ENCODE measurements around the gene LACTBL1. TPM values are rescaled to one million over a fixed set of nuclear protein-coding genes. Genes with fewer than 3 reads are reported as not detected.
"Not testable (repeated sequence)": the region's sequence is repeated elsewhere in the genome, so short reads cannot be mapped to it uniquely, and the experiment has no call there.

LACTBL1 gene
- total RNA-seq, 1 donor = not detected

- no peak overlapping the region for H3K27ac ChIP-seq (ENCODE audit: low read depth, low read length)
- no peaks in the 10 kb centered on the region for H3K79me2 ChIP-seq (ENCODE audit: insufficient read depth, low read length)
- TF ChIP-seq, protein P1, sequence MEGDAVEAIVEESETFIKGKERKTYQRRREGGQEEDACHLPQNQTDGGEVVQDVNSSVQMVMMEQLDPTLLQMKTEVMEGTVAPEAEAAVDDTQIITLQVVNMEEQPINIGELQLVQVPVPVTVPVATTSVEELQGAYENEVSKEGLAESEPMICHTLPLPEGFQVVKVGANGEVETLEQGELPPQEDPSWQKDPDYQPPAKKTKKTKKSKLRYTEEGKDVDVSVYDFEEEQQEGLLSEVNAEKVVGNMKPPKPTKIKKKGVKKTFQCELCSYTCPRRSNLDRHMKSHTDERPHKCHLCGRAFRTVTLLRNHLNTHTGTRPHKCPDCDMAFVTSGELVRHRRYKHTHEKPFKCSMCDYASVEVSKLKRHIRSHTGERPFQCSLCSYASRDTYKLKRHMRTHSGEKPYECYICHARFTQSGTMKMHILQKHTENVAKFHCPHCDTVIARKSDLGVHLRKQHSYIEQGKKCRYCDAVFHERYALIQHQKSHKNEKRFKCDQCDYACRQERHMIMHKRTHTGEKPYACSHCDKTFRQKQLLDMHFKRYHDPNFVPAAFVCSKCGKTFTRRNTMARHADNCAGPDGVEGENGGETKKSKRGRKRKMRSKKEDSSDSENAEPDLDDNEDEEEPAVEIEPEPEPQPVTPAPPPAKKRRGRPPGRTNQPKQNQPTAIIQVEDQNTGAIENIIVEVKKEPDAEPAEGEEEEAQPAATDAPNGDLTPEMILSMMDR (IDR thresholded peaks at IDR 0.05; ENCODE audit: extremely low read depth, low read depth, low read length) = no peak
These were observed 23.1 kb upstream of the LACTBL1 start for GRCh38 chr1:22995774-22996173.

DNA sequence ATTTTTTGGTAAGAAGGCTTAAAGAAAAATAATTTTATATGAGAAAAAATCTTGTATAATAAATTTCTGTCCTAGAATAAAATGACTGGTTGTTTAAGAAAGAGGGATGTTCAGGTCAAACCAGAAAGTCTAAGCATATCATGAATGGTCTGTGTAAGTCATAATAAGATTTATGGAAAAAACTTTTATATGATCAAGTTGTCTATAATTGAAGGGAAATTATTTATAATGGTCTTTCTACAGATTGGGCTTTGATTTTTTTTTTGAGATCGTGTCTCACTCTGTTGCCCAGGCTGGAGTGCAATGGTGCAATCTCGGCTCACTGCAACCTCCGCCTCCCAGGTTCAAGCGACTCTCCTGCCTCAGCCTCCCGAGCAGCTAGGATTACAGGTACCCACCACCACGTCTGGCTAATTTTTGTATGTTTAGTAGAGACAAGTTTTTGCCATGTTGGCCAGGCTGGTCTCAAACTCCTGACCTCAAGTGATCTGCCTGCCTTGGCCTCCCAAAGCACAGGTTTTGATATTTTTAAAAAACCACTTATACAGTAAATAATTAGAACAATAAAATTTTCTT, 20.6 kb upstream of the LACTBL1 start:
- H3K79me2 ChIP-seq (ENCODE audit: insufficient read depth, low read length); DNase-seq (ENCODE audit: insufficient read length, low spot score, missing footprints); H3K27me3 ChIP-seq (ENCODE audit: insufficient read depth, low read length); H2AFZ ChIP-seq (ENCODE audit: low read length); H3K9me3 ChIP-seq (ENCODE audit: low read depth, low read length); H3K4me2 ChIP-seq (ENCODE audit: insufficient read depth, low read length); H3K36me3 ChIP-seq (ENCODE audit: insufficient read depth, low read length); H3K4me3 ChIP-seq (ENCODE audit: insufficient read depth, low read length); H3K4me1 ChIP-seq (ENCODE audit: insufficient read depth, low read length); H3K27ac ChIP-seq (ENCODE audit: low read depth, low read length); H4K20me1 ChIP-seq (ENCODE audit: insufficient read depth, low read length): not testable (repeated sequence)

More at GRCh38 chr1:22995774-22996173, 23.1 kb upstream of the LACTBL1 start:
- Histone ChIP-seq H3K4me2 (ENCODE audit: insufficient read depth, low read length) (no peak overlapping the region), H3K36me3 (ENCODE audit: insufficient read depth, low read length) (no peaks in the 10 kb centered on the region), H3K4me1 (ENCODE audit: insufficient read depth, low read length) (no peaks in the 10 kb centered on the region), H3K27me3 (ENCODE audit: insufficient read depth, low read length) (no peaks in the 10 kb centered on the region), H3K4me3 (ENCODE audit: insufficient read depth, low read length) (no peak overlapping the region), H2AFZ (ENCODE audit: low read length) (no peak overlapping the region), H3K9me3 (ENCODE audit: low read depth, low read length) (no peaks in the 10 kb centered on the region), H4K20me1 (ENCODE audit: insufficient read depth, low read length) (no peaks in the 10 kb centered on the region)
- DNase-seq (ENCODE audit: insufficient read length, low spot score, missing footprints) = no peak

DNA sequence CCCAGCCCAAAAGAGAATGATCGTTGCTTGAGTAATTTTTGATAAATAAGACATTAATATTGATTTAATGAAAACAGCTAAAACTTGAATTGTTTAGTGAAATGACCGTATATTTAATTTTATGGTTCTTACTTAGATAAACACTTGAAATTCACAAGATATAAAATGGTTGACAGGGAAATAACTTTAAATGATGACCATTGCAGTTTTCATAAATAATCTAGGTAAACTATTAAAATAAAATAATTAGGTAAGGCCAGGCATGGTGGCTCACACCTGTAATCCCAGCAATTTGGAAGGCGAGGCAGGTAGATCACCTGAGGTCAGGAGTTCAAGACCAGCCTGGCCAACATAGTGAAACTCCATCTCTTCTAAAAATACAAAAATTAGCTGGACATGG, 19.7 kb upstream of the LACTBL1 start:
- not testable (repeated sequence) for H3K79me2 ChIP-seq (ENCODE audit: insufficient read depth, low read length); H3K36me3 ChIP-seq (ENCODE audit: insufficient read depth, low read length); H3K4me2 ChIP-seq (ENCODE audit: insufficient read depth, low read length); H3K27ac ChIP-seq (ENCODE audit: low read depth, low read length); H4K20me1 ChIP-seq (ENCODE audit: insufficient read depth, low read length); DNase-seq (ENCODE audit: insufficient read length, low spot score, missing footprints); H3K4me3 ChIP-seq (ENCODE audit: insufficient read depth, low read length); H3K4me1 ChIP-seq (ENCODE audit: insufficient read depth, low read length); H2AFZ ChIP-seq (ENCODE audit: low read length); H3K9me3 ChIP-seq (ENCODE audit: low read depth, low read length); H3K27me3 ChIP-seq (ENCODE audit: insufficient read depth, low read length)

GRCh38 chr1:22983944-22984343, 11.3 kb upstream of the LACTBL1 start:
- H2AFZ ChIP-seq (ENCODE audit: low read length) = no peak overlapping the region
- H3K36me3 ChIP-seq (ENCODE audit: insufficient read depth, low read length) = no peaks in the 10 kb centered on the region
- TF ChIP-seq, protein P1 (IDR thresholded peaks at IDR 0.05; ENCODE audit: extremely low read depth, low read depth, low read length) = no peak
- H3K9me3 ChIP-seq (ENCODE audit: low read depth, low read length) = no peaks in the 10 kb centered on the region
- H3K27me3 ChIP-seq (ENCODE audit: insufficient read depth, low read length) = peaks cover 3% of the 10 kb centered on the region
- H3K27ac ChIP-seq (ENCODE audit: low read depth, low read length) = no peak overlapping the region
- H3K4me1 ChIP-seq (ENCODE audit: insufficient read depth, low read length) = no peaks in the 10 kb centered on the region
- DNase-seq (ENCODE audit: insufficient read length, low spot score, missing footprints) = no peak
- no peaks in the 10 kb centered on the region for H3K79me2 ChIP-seq (ENCODE audit: insufficient read depth, low read length)
- no peaks in the 10 kb centered on the region for H4K20me1 ChIP-seq (ENCODE audit: insufficient read depth, low read length)
- H3K4me3 ChIP-seq (ENCODE audit: insufficient read depth, low read length) = no peak overlapping the region
- H3K4me2 ChIP-seq (ENCODE audit: insufficient read depth, low read length) = no peak overlapping the region

DNA sequence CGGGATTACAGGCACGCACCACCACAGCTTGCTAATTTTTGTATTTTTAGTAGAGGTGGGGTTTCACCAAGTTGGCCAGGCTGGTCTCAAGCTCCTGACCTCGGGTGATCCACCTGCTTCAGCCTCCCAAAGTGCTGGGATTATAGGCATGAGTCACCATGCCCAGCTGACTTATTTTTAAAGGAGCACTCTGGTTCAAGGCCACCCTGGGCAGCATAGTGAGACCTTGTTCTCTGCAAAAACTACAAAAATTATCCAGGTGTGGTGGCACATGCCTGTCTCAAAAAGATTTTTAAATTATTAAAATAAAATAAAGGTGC, 7.8 kb upstream of the LACTBL1 start:
- not testable (repeated sequence) for H3K36me3 ChIP-seq (ENCODE audit: insufficient read depth, low read length); H3K4me1 ChIP-seq (ENCODE audit: insufficient read depth, low read length); H3K27me3 ChIP-seq (ENCODE audit: insufficient read depth, low read length); H2AFZ ChIP-seq (ENCODE audit: low read length); H3K27ac ChIP-seq (ENCODE audit: low read depth, low read length); DNase-seq (ENCODE audit: insufficient read length, low spot score, missing footprints); H4K20me1 ChIP-seq (ENCODE audit: insufficient read depth, low read length); H3K9me3 ChIP-seq (ENCODE audit: low read depth, low read length); H3K4me3 ChIP-seq (ENCODE audit: insufficient read depth, low read length); H3K79me2 ChIP-seq (ENCODE audit: insufficient read depth, low read length); H3K4me2 ChIP-seq (ENCODE audit: insufficient read depth, low read length)

Measured in osteoblast (primary cell).